ENCODE measurements around the gene CABP4. TPM values are rescaled to one million over a fixed set of nuclear protein-coding genes. Genes with fewer than 3 reads are reported as not detected.

The CABP4 gene
- total and polyA plus RNA-seq, 2 donors (not counting 3 experiments of a cell fraction or from before 2014, with no cell fraction given), result 2.4 to 5.0 TPM

- Histone ChIP-seq H3K27ac (ENCODE audit: insufficient read depth, low read depth, low read length) (no peak overlapping the region), H3K9ac (replicated peaks; ENCODE audit: extremely low read depth, insufficient read depth, low read length) (no peak overlapping the region), H3K36me3 (ENCODE audit: control insufficient read depth in 2 of 2, extremely low read depth in 1 of 2, insufficient read depth in 2 of 2, low read length in 2 of 2) (peaks cover 0 to 38% of the 10 kb centered on the region in 2 experiments), H3K4me3 (replicated peaks in 1 of 3; ENCODE audit: insufficient read depth in 1 of 3, low read depth in 1 of 3, low read length in 3 of 3) (no peak overlapping the region), H3K79me2 (ENCODE audit: control insufficient read depth, insufficient read depth, low read length) (peaks cover under 1% of the 10 kb centered on the region), H3K4me2 (ENCODE audit: insufficient read depth, low read length) (no peak overlapping the region), H2AFZ (ENCODE audit: low read depth, low read length) (no peak overlapping the region), H4K20me1 (replicated peaks; ENCODE audit: control insufficient read depth, extremely low read depth, insufficient read depth, low read length) (no peaks in the 10 kb centered on the region), H3K27me3 (ENCODE audit: control insufficient read depth in 2 of 2, insufficient read depth in 2 of 2, low read length in 2 of 2) (no peaks in the 10 kb centered on the region), H3K9me1 (replicated peaks; ENCODE audit: control insufficient read depth, extremely low read depth, insufficient read depth, low read length) (no peaks in the 10 kb centered on the region), H3K9me3 (replicated peaks; ENCODE audit: control insufficient read depth, insufficient read depth, low read length) (no peaks in the 10 kb centered on the region), H3K4me1 (ENCODE audit: control insufficient read depth, extremely low read depth, insufficient read depth, low read length) (no peaks in the 10 kb centered on the region)
- dilution Hi-C loops (cut with MboI; ENCODE audit: extremely low pct_ligation_motif_present, low sequenced_read_pairs), result no loop called here
- FAIRE-seq (no peak), DNase-seq (ENCODE audit: low read depth, low spot score) (no peak)
- no TSS peak for BruUV-seq (replicated peaks)
- CTCF ChIA-PET, result no interaction called here
- POLR2A ChIA-PET, result no interaction called here
- TF ChIP-seq JUN (IDR thresholded peaks at IDR 0.05; ENCODE audit: borderline replicate concordance, insufficient read depth, insufficient read length, low read depth) (no peak), MYC (IDR thresholded peaks at IDR 0.05; ENCODE audit: low read depth, low read length) (no peak), FOS (IDR thresholded peaks at IDR 0.05; ENCODE audit: borderline replicate concordance, insufficient read depth, low read length) (no peak)
- intact Hi-C loops (cut with micrococcal nuclease), result no loop called here
These were observed 20.7 kb upstream of the CABP4 start for GRCh38 chr11:67434395-67434881.

- POLR2A ChIA-PET, result no interaction called here
- BruUV-seq (replicated peaks), result no TSS peak
- Histone ChIP-seq H4K20me1 (replicated peaks; ENCODE audit: control insufficient read depth, extremely low read depth, insufficient read depth, low read length) (no peaks in the 10 kb centered on the region), H3K4me2 (ENCODE audit: insufficient read depth, low read length) (no peak overlapping the region), H3K36me3 (ENCODE audit: control insufficient read depth in 2 of 2, extremely low read depth in 1 of 2, insufficient read depth in 2 of 2, low read length in 2 of 2) (peaks cover 0 to 38% of the 10 kb centered on the region in 2 experiments), H3K4me3 (replicated peaks in 1 of 3; ENCODE audit: insufficient read depth in 1 of 3, low read depth in 1 of 3, low read length in 3 of 3) (no peak overlapping the region), H3K9ac (replicated peaks; ENCODE audit: extremely low read depth, insufficient read depth, low read length) (no peak overlapping the region), H3K9me3 (replicated peaks; ENCODE audit: control insufficient read depth, insufficient read depth, low read length) (no peaks in the 10 kb centered on the region), H3K4me1 (ENCODE audit: control insufficient read depth, extremely low read depth, insufficient read depth, low read length) (no peaks in the 10 kb centered on the region), H3K79me2 (ENCODE audit: control insufficient read depth, insufficient read depth, low read length) (no peaks in the 10 kb centered on the region), H3K27ac (ENCODE audit: insufficient read depth, low read depth, low read length) (no peak overlapping the region), H3K27me3 (ENCODE audit: control insufficient read depth in 2 of 2, insufficient read depth in 2 of 2, low read length in 2 of 2) (no peaks in the 10 kb centered on the region), H2AFZ (ENCODE audit: low read depth, low read length) (no peak overlapping the region), H3K9me1 (replicated peaks; ENCODE audit: control insufficient read depth, extremely low read depth, insufficient read depth, low read length) (no peaks in the 10 kb centered on the region)
- FAIRE-seq, result no peak
- no peak for TF ChIP-seq FOS (IDR thresholded peaks at IDR 0.05; ENCODE audit: borderline replicate concordance, insufficient read depth, low read length)
- TF ChIP-seq POLR2A (IDR thresholded peaks at IDR 0.05; ENCODE audit: low read depth, low read length), result no peak
- TF ChIP-seq MYC (IDR thresholded peaks at IDR 0.05; ENCODE audit: low read depth, low read length), result no peak
- no peak for TF ChIP-seq GATA2 (IDR thresholded peaks at IDR 0.05; ENCODE audit: insufficient read depth, insufficient read length, low read depth, low read length)
- TF ChIP-seq MAX (IDR thresholded peaks at IDR 0.05; ENCODE audit: insufficient read depth, insufficient read length), result no peak
- TF ChIP-seq EZH2 (IDR thresholded peaks at IDR 0.05; ENCODE audit: borderline replicate concordance, low read depth, low read length, severe bottlenecking), result no peak
- TF ChIP-seq JUN (IDR thresholded peaks at IDR 0.05; ENCODE audit: borderline replicate concordance, insufficient read depth, insufficient read length, low read depth), result no peak
- no peak for TF ChIP-seq POLR2AphosphoS5 (IDR thresholded peaks at IDR 0.05; ENCODE audit: insufficient read depth, low read depth, low read length)
- no peak for TF ChIP-seq CTCF (IDR thresholded peaks at IDR 0.05; ENCODE audit: extremely low read depth in 1 of 2, insufficient read depth in 1 of 2, low read depth in 1 of 2, low read length in 2 of 2)
- CTCF ChIA-PET, result no interaction called here
- DNase-seq (ENCODE audit: low read depth, low spot score), result no peak
- dilution Hi-C loops (cut with MboI; ENCODE audit: extremely low pct_ligation_motif_present, low sequenced_read_pairs) (no loop called here), intact Hi-C loops (cut with micrococcal nuclease) (no loop called here)
These were observed 20.0 kb upstream of the CABP4 start for GRCh38 chr11:67435031-67435726.
